ENCODE measurements around the gene TOP3B.

- no peak for TF ChIP-seq RAD21 (IDR thresholded peaks at IDR 0.05; ENCODE audit: insufficient read depth, low read depth, low read length)
- no peak for TF ChIP-seq EZH2 (IDR thresholded peaks at IDR 0.05; ENCODE audit: borderline replicate concordance, control insufficient read depth, low read depth, low read length)
- TF ChIP-seq ZZZ3 (IDR thresholded peaks at IDR 0.05; ENCODE audit: control insufficient read depth, insufficient read length, low read depth): no peak
- TF ChIP-seq CTCF (IDR thresholded peaks at IDR 0.05 in 2 of 3, conservative IDR thresholded peaks at IDR 0.05 in 1 of 3; ENCODE audit: control insufficient read depth in 2 of 3, extremely low read depth in 1 of 3, insufficient read depth in 1 of 3, low read depth in 3 of 3, low read length in 3 of 3): no peak
- TF ChIP-seq CEBPB (IDR thresholded peaks at IDR 0.05; ENCODE audit: borderline replicate concordance in 1 of 2, low read depth in 2 of 2, low read length in 2 of 2): no peak
- TF ChIP-seq CHD2 (IDR thresholded peaks at IDR 0.05; ENCODE audit: borderline replicate concordance, low read depth, low read length): no peak
- no peak for TF ChIP-seq NR2C2 (IDR thresholded peaks at IDR 0.05; ENCODE audit: borderline replicate concordance, control insufficient read depth, insufficient read length, low read depth)
- TF ChIP-seq ZNF274 (IDR thresholded peaks at IDR 0.05; ENCODE audit: insufficient read depth, insufficient read length): no peak
- TF ChIP-seq REST (IDR thresholded peaks at IDR 0.05; ENCODE audit: low read depth, low read length): no peak
Observed at GRCh38 chr22:21926728-21927127, 55.9 kb downstream of the TOP3B start.
